G401 (cell line): ENCODE results near the gene ASAP2. TPM values are rescaled to one million over a fixed set of nuclear protein-coding genes. Genes with fewer than 3 reads are reported as not detected.

Source experiments
- DNase-seq: peaks from one replicate; pipeline ENCODE4 v3.0.0-alpha.2; 2015; ENCODE audit warnings: low spot score
- in situ Hi-C: cut with HindIII; loops from 2 replicates; pipeline ENCODE4 v1.10.0; 2016; ENCODE audit warnings: low sequenced_read_pairs, mixed read lengths
- total RNA-seq: library from RNA; depleted of rRNA; stranded (reverse); fragments of >200 nt; shearing (Covaris generic); gene quantifications from 2 replicates; pipeline ENCODE4 v1.2.3, GENCODE V29; 2014

Gene ASAP2
- total RNA-seq, 1 experiment from 2014 or later, result 7.1 TPM

GRCh38 chr2:9400268-9401058 lies 193.9 kb downstream of the ASAP2 start:
- in situ Hi-C loops, result no loop called here
- DNase-seq, result no peak

- in situ Hi-C loops, result no loop called here
- DNase-seq, result no peak
Measured at GRCh38 chr2:9401059-9401547, 194.5 kb downstream of the ASAP2 start.

- in situ Hi-C loops, result no loop called here
- DNase-seq, result no peak
Measured at GRCh38 chr2:9401646-9402371, 195.2 kb downstream of the ASAP2 start.

GRCh38 chr2:9403924-9404323 lies 197.3 kb downstream of the ASAP2 start:
- in situ Hi-C loops, result no loop called here
- DNase-seq, result no peak

GRCh38 chr2:9404451-9404850 lies 197.8 kb downstream of the ASAP2 start:
- in situ Hi-C loops, result no loop called here
- no peak for DNase-seq

GRCh38 chr2:9405636-9406035 lies 199.0 kb downstream of the ASAP2 start:
- in situ Hi-C loops, result no loop called here
- DNase-seq, result no peak

- in situ Hi-C loops, result no loop called here
- DNase-seq, result no peak
Measured at GRCh38 chr2:9406529-9407362, 200.1 kb downstream of the ASAP2 start.

- in situ Hi-C loops, result no loop called here
- DNase-seq, result no peak
Measured at GRCh38 chr2:9407363-9407811, 200.8 kb downstream of the ASAP2 start.

- DNase-seq, result peak; percentile 84
- in situ Hi-C loops, result no loop called here
Measured at GRCh38 chr2:9408641-9409151, 202.1 kb downstream of the ASAP2 start.

GRCh38 chr2:9410108-9410507 lies 203.5 kb downstream of the ASAP2 start:
- DNase-seq, result no peak
- in situ Hi-C loops, result no loop called here

- in situ Hi-C loops, result no loop called here
- no peak for DNase-seq
Measured at GRCh38 chr2:9412781-9413180, 206.2 kb downstream of the ASAP2 start.

GRCh38 chr2:9415516-9416169 lies 209.0 kb downstream of the ASAP2 start:
- DNase-seq, result no peak

GRCh38 chr2:9416267-9416961 lies 209.8 kb downstream of the ASAP2 start:
- in situ Hi-C loops, result no loop called here
- DNase-seq, result no peak

More at GRCh38 chr2:9415516-9416169, 209.0 kb downstream of the ASAP2 start:
- in situ Hi-C loops, result no loop called here

GRCh38 chr2:9416962-9417316 lies 210.3 kb downstream of the ASAP2 start:
- no peak for DNase-seq
- in situ Hi-C loops, result no loop called here

- in situ Hi-C loops, result no loop called here
- no peak for DNase-seq
Measured at GRCh38 chr2:9417725-9418124, 211.1 kb downstream of the ASAP2 start.

GRCh38 chr2:9418746-9419145 lies 212.1 kb downstream of the ASAP2 start:
- no peak for DNase-seq
- in situ Hi-C loops, result no loop called here

- in situ Hi-C loops, result no loop called here
Measured at GRCh38 chr2:9419541-9419940, 212.9 kb downstream of the ASAP2 start.

GRCh38 chr2:9420495-9420894 lies 213.9 kb downstream of the ASAP2 start:
- no peak for DNase-seq
- in situ Hi-C loops, result no loop called here

More at GRCh38 chr2:9419541-9419940, 212.9 kb downstream of the ASAP2 start:
- no peak for DNase-seq
